IPS-11a (cell line): ENCODE results near the gene TMEM221.

Experiments used
- H3K4me3 ChIP-seq: one replicate; pipeline ENCODE4 v1.5.1; 2013; ENCODE audit warnings: low read depth, low read length, control low read depth

The TMEM221 gene

GRCh38 chr19:17406046-17406886 is 42.2 kb downstream of the TMEM221 start:
- no peak overlapping the region for H3K4me3 ChIP-seq

- H3K4me3 ChIP-seq: peak within 1 kb of the TSS; percentile 39
Measured at GRCh38 chr19:17405250-17406045, 43.0 kb downstream of the TMEM221 start, which contains the start of gene BST2. BST2 (minus strand) TSS chr19:17405630; CDS start chr19:17405575, 55 bp downstream.

- peak overlapping the region; percentile 39 for H3K4me3 ChIP-seq
Measured at GRCh38 chr19:17404621-17405249, 43.7 kb downstream of the TMEM221 start.

- peak overlapping the region; percentile 31 for H3K4me3 ChIP-seq
Measured at GRCh38 chr19:17404015-17404414, 44.5 kb downstream of the TMEM221 start.

- H3K4me3 ChIP-seq: peak overlapping the region; percentile 31
Measured at GRCh38 chr19:17402982-17403855, 45.2 kb downstream of the TMEM221 start.

GRCh38 chr19:17401628-17402027 is 46.8 kb downstream of the TMEM221 start:
- H3K4me3 ChIP-seq: no peak overlapping the region

GRCh38 chr19:17398902-17399527 is 49.5 kb downstream of the TMEM221 start:
- no peak overlapping the region for H3K4me3 ChIP-seq

GRCh38 chr19:17394891-17395415 is 53.5 kb downstream of the TMEM221 start:
- no peak overlapping the region for H3K4me3 ChIP-seq

- H3K4me3 ChIP-seq: no peak within 1 kb of the TSS
Measured at GRCh38 chr19:17393914-17394313, 54.6 kb downstream of the TMEM221 start, which contains the start of gene CCDC194. CCDC194 (minus strand) TSS chr19:17394196; CDS start chr19:17394158, 38 bp downstream.

GRCh38 chr19:17393002-17393401 is 55.5 kb downstream of the TMEM221 start:
- H3K4me3 ChIP-seq: no peak overlapping the region

- H3K4me3 ChIP-seq: peak overlapping the region; percentile 60
Measured at GRCh38 chr19:17391371-17392151, 56.9 kb downstream of the TMEM221 start.

GRCh38 chr19:17390665-17391370 is 57.6 kb downstream of the TMEM221 start:
- H3K4me3 ChIP-seq: peak overlapping the region; percentile 61

GRCh38 chr19:17389957-17390664 is 58.4 kb downstream of the TMEM221 start:
- peak overlapping the region; percentile 61 for H3K4me3 ChIP-seq

GRCh38 chr19:17389288-17389687 is 59.2 kb downstream of the TMEM221 start:
- no peak overlapping the region for H3K4me3 ChIP-seq

GRCh38 chr19:17385878-17386611 is 62.4 kb downstream of the TMEM221 start:
- no peak overlapping the region for H3K4me3 ChIP-seq
